OCI-LY3 (cell line): Measurements from ENCODE around the gene ANKS1B.

Experiments used
- H2AFZ ChIP-seq: fragments of 200-600, 300-600 bp; shearing (Covaris generic); 2 replicates; pipeline ENCODE4 v1.6.0; 2014; ENCODE audit warnings: antibody characterized with exemption, low read depth, low read length
- H3K27ac ChIP-seq: fragments of 200-600, 300-600 bp; sonication (generic); 2 replicates; pipeline ENCODE4 v1.5.1; 2014; ENCODE audit warnings: mild to moderate bottlenecking, low read length, moderate library complexity, mixed read lengths
- H3K27me3 ChIP-seq: fragments of 200-600, 300-600 bp; sonication (generic); 2 replicates; pipeline ENCODE4 v1.6.1; 2014; ENCODE audit warnings: low read depth, low read length, mixed read lengths
- H3K36me3 ChIP-seq: fragments of 200-600, 300-600 bp; sonication (generic); replicated peaks from 2 replicates; pipeline ENCODE3; 2014; ENCODE audit warnings: low read depth, low read length, mixed read lengths
- H3K4me1 ChIP-seq: fragments of 300-600, 200-600 bp; sonication (generic); 2 replicates; pipeline ENCODE4 v1.6.1; 2014; ENCODE audit warnings: low read length, mixed read lengths
- H3K4me2 ChIP-seq: fragments of 200-600, 300-600 bp; sonication (generic); 2 replicates; pipeline ENCODE4 v1.6.1; 2014; ENCODE audit warnings: low read length, mixed read lengths
- H3K4me3 ChIP-seq: fragments of 300-600, 200-600 bp; sonication (generic); 2 replicates; pipeline ENCODE4 v1.5.1; 2014; ENCODE audit warnings: antibody characterized with exemption, mild to moderate bottlenecking, low read length, moderate library complexity
- H3K79me2 ChIP-seq: fragments of 300-600, 200-600 bp; shearing (Covaris generic); 2 replicates; pipeline ENCODE4 v1.6.1; 2014; ENCODE audit warnings: mild to moderate bottlenecking, low read length, mixed read lengths
- H3K9ac ChIP-seq: fragments of 300-600, 200-600 bp; shearing (Covaris generic); 2 replicates; pipeline ENCODE4 v1.6.0; 2014; ENCODE audit warnings: mild to moderate bottlenecking, low read length, moderate library complexity
- H3K9me3 ChIP-seq: fragments of 200-600, 300-600 bp; shearing (Covaris generic); 2 replicates; pipeline ENCODE4 v1.6.1; 2014; ENCODE audit warnings: low read length, mixed read lengths; ENCODE audit not compliant: insufficient read depth
- H4K20me1 ChIP-seq: fragments of 200-600, 300-600 bp; sonication (generic); 2 replicates; pipeline ENCODE4 v1.6.1; 2016; ENCODE audit warnings: low read length, mixed read lengths; ENCODE audit not compliant: insufficient read depth
- CTCF ChIP-seq: fragments of 200-600, 300-600 bp; sonication (generic); IDR thresholded peaks from 2 replicates; pipeline ENCODE4 v1.5.1; 2014; ENCODE audit warnings: antibody characterized with exemption, low read length, low read depth
- EZH2phosphoT487 ChIP-seq: fragments of 200-600 bp; shearing (Covaris generic); IDR thresholded peaks from 2 replicates; pipeline ENCODE4 v1.6.1; 2018; ENCODE audit warnings: antibody characterized with exemption, mixed run types, low read depth

Gene ANKS1B

GRCh38 chr12:98980508-98980907 is 1004.2 kb downstream of the ANKS1B start:
- Histone ChIP-seq H3K9ac (no peak overlapping the region), H3K27me3 (0 out of 2 replicates have a peak, but pooled peaks cover 4% of the 10 kb centered on the region), H2AFZ (no peak overlapping the region), H3K79me2 (no peaks in the 10 kb centered on the region), H3K9me3 (no peaks in the 10 kb centered on the region), H3K4me2 (no peak overlapping the region), H3K36me3 (no peaks in the 10 kb centered on the region), H3K4me3 (no peak overlapping the region), H4K20me1 (no peaks in the 10 kb centered on the region), H3K27ac (no peak overlapping the region), H3K4me1 (peaks cover 21% of the 10 kb centered on the region)
- TF ChIP-seq CTCF (no peak), EZH2phosphoT487 (no peak)

DNA sequence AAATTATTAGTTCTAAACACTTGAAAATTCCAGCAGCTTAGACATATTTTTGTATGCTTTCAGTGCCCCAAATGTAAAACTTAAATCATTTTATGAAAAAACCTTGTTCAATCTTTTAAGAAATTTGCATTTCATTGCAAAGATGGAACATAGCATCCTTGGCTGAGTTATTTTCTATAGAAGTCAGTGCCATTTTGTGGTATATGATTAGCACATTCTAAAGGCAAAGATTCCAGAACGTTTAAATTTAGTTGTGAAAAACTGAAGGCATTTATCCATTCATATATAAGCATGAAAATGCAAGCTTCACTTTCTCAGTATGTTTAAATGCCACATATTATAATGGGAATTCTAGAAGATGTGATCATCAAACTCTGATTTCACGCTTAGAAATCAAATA is 1007.5 kb downstream of the ANKS1B start:
- H3K36me3 ChIP-seq: no peaks in the 10 kb centered on the region
- no peak for TF ChIP-seq EZH2phosphoT487
- no peak for TF ChIP-seq CTCF
- no peak overlapping the region for H2AFZ ChIP-seq

GRCh38 chr12:98974767-98975381 is 1009.9 kb downstream of the ANKS1B start:
- no peak overlapping the region for H2AFZ ChIP-seq

More for the DNA sequence above, 1007.5 kb downstream of the ANKS1B start:
- Histone ChIP-seq H3K9me3 (no peaks in the 10 kb centered on the region), H4K20me1 (no peaks in the 10 kb centered on the region), H3K9ac (no peak overlapping the region), H3K4me1 (peaks cover 2% of the 10 kb centered on the region), H3K79me2 (no peaks in the 10 kb centered on the region), H3K4me2 (no peak overlapping the region), H3K4me3 (no peak overlapping the region), H3K27ac (no peak overlapping the region), H3K27me3 (0 out of 2 replicates have a peak, but pooled peaks cover 4% of the 10 kb centered on the region)

DNA sequence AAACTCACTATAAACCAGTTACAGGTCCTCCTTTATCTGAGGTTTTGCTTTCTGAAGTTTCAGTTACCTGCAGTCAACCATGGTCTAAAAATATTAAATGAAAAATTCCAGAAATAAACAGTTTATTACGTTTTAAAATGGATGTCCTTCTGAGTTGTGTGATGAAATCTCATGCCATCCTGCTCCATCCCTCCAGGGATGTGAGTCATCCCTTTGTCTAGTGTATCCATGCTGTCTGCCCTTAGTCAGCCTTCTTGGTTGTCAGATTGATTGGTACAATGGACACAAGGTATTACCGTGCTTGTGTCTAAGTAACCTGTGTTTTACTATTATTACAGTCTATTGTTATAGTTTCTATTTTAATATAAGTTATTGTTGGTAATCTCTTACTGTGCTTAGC is 1011.3 kb downstream of the ANKS1B start:
- Histone ChIP-seq H3K36me3 (no peaks in the 10 kb centered on the region), H4K20me1 (no peaks in the 10 kb centered on the region), H3K4me3 (no peak overlapping the region), H3K4me1 (peaks cover 8% of the 10 kb centered on the region), H3K9ac (no peak overlapping the region), H3K27me3 (0 out of 2 replicates have a peak, but pooled peaks cover 4% of the 10 kb centered on the region), H3K4me2 (no peak overlapping the region), H2AFZ (no peak overlapping the region), H3K27ac (no peak overlapping the region), H3K79me2 (no peaks in the 10 kb centered on the region), H3K9me3 (no peaks in the 10 kb centered on the region)
- no peak for TF ChIP-seq CTCF
- no peak for TF ChIP-seq EZH2phosphoT487

More at GRCh38 chr12:98974767-98975381, 1009.9 kb downstream of the ANKS1B start:
- no peaks in the 10 kb centered on the region for H3K79me2 ChIP-seq
- H3K4me3 ChIP-seq: no peak overlapping the region
- H3K27ac ChIP-seq: no peak overlapping the region
- no peaks in the 10 kb centered on the region for H3K9me3 ChIP-seq
- H3K36me3 ChIP-seq: no peaks in the 10 kb centered on the region
- TF ChIP-seq EZH2phosphoT487: no peak
- TF ChIP-seq CTCF: no peak
- no peak overlapping the region for H3K9ac ChIP-seq
- H4K20me1 ChIP-seq: no peaks in the 10 kb centered on the region
- H3K4me2 ChIP-seq: no peak overlapping the region
- peaks cover 3% of the 10 kb centered on the region for H3K4me1 ChIP-seq
- H3K27me3 ChIP-seq: 0 out of 2 replicates have a peak, but pooled peaks cover 4% of the 10 kb centered on the region
